ENCODE measurements around the gene RAD21L1.

DNA sequence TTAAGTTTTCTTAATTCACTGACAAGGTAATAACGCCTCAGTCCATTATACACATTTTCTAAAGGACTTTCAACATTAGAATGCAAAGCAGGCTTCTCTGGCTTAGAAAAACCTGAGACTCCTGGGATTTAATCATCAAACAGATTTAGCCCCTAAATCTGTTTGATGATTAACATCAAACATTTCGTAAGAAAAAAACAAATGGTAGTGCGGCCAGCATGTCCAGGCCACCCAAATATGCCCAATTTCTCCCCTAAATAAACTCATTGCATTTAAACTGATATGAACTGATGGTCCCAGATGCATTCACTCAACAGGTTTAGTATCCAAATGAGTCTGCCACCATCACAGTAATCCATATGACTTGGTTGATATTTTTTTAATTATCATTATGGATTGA is 47.2 kb upstream of the RAD21L1 start:
- TF ChIP-seq, protein P1, sequence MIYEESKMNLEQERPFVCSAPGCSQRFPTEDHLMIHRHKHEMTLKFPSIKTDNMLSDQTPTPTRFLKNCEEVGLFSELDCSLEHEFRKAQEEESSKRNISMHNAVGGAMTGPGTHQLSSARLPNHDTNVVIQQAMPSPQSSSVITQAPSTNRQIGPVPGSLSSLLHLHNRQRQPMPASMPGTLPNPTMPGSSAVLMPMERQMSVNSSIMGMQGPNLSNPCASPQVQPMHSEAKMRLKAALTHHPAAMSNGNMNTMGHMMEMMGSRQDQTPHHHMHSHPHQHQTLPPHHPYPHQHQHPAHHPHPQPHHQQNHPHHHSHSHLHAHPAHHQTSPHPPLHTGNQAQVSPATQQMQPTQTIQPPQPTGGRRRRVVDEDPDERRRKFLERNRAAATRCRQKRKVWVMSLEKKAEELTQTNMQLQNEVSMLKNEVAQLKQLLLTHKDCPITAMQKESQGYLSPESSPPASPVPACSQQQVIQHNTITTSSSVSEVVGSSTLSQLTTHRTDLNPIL (CRISPR knock-in tag; IDR thresholded peaks at IDR 0.05; ENCODE audit: low read depth): no peak
- TF ChIP-seq ZFP30 (CRISPR knock-in tag; IDR thresholded peaks at IDR 0.05) (no peak), ARNTL (CRISPR knock-in tag; IDR thresholded peaks at IDR 0.05; ENCODE audit: borderline replicate concordance, low read depth) (no peak), PPARA (CRISPR knock-in tag; IDR thresholded peaks at IDR 0.05; ENCODE audit: borderline replicate concordance) (no peak), RARB (CRISPR knock-in tag; IDR thresholded peaks at IDR 0.05) (no peak), ZNF565 (CRISPR knock-in tag; conservative IDR thresholded peaks at IDR 0.05; ENCODE audit: low read depth) (no peak), CSRNP3 (CRISPR knock-in tag; IDR thresholded peaks at IDR 0.05) (no peak), BACH2 (CRISPR knock-in tag; IDR thresholded peaks at IDR 0.05; ENCODE audit: borderline replicate concordance) (no peak), ZC3H10 (CRISPR knock-in tag; IDR thresholded peaks at IDR 0.05) (no peak), TCF4 (CRISPR knock-in tag; IDR thresholded peaks at IDR 0.05; ENCODE audit: borderline replicate concordance) (no peak), ZNF70 (CRISPR knock-in tag; IDR thresholded peaks at IDR 0.05) (no peak)
- TF ChIP-seq, protein P2, sequence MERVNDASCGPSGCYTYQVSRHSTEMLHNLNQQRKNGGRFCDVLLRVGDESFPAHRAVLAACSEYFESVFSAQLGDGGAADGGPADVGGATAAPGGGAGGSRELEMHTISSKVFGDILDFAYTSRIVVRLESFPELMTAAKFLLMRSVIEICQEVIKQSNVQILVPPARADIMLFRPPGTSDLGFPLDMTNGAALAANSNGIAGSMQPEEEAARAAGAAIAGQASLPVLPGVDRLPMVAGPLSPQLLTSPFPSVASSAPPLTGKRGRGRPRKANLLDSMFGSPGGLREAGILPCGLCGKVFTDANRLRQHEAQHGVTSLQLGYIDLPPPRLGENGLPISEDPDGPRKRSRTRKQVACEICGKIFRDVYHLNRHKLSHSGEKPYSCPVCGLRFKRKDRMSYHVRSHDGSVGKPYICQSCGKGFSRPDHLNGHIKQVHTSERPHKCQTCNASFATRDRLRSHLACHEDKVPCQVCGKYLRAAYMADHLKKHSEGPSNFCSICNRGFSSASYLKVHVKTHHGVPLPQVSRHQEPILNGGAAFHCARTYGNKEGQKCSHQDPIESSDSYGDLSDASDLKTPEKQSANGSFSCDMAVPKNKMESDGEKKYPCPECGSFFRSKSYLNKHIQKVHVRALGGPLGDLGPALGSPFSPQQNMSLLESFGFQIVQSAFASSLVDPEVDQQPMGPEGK (CRISPR knock-in tag; IDR thresholded peaks at IDR 0.05; ENCODE audit: borderline replicate concordance): no peak

Measured in SK-N-SH treated with all-trans-retinoic acid at 6 μM for 48 hours (cell line).